GM18907 (cell line): ENCODE results near the gene CALHM6.

ENCODE experiments used
- ATAC-seq: cut with Tn5 transposase; IDR thresholded peaks from one replicate; pipeline ENCODE4 v1.9.1; 2021; ENCODE audit warnings: mild to moderate bottlenecking, moderate library complexity; ENCODE audit not compliant: unreplicated experiment

Gene CALHM6

GRCh38 chr6:116461331-116461931 is at the start of gene CALHM6:
Gene CALHM6, plus strand, starts transcription at chr6:116461375. Its CDS starts 555 bp downstream, at chr6:116461930.
- ATAC-seq = peak; percentile 3

GRCh38 chr6:116412270-116412669 is 48.9 kb upstream of the CALHM6 start:
- ATAC-seq = no peak

- ATAC-seq = no peak
These were observed 47.8 kb upstream of the CALHM6 start for GRCh38 chr6:116413357-116413756.

- no peak for ATAC-seq
These were observed 43.5 kb upstream of the CALHM6 start for GRCh38 chr6:116417661-116418060.

GRCh38 chr6:116419069-116419786 is 41.9 kb upstream of the CALHM6 start:
- no peak for ATAC-seq

- ATAC-seq = no peak
These were observed 40.8 kb upstream of the CALHM6 start for GRCh38 chr6:116420341-116420740.

GRCh38 chr6:116422238-116422637 is 38.9 kb upstream of the CALHM6 start:
- ATAC-seq = no peak

GRCh38 chr6:116424001-116424400 is 37.2 kb upstream of the CALHM6 start:
- no peak for ATAC-seq

- ATAC-seq = no peak
These were observed 34.6 kb upstream of the CALHM6 start for GRCh38 chr6:116426551-116426950.

GRCh38 chr6:116429111-116429510 is 32.1 kb upstream of the CALHM6 start:
- no peak for ATAC-seq

GRCh38 chr6:116430860-116431259 is 30.3 kb upstream of the CALHM6 start:
- no peak for ATAC-seq

GRCh38 chr6:116431964-116432595 is 29.1 kb upstream of the CALHM6 start:
- no peak for ATAC-seq

- no peak for ATAC-seq
These were observed 27.9 kb upstream of the CALHM6 start for GRCh38 chr6:116433206-116433712.

- ATAC-seq = no peak
These were observed 27.0 kb upstream of the CALHM6 start for GRCh38 chr6:116434056-116434725.

- ATAC-seq = no peak
These were observed 24.6 kb upstream of the CALHM6 start for GRCh38 chr6:116436586-116436985.

GRCh38 chr6:116437656-116438055 is 23.5 kb upstream of the CALHM6 start:
- ATAC-seq = no peak

GRCh38 chr6:116438590-116439448 is 22.4 kb upstream of the CALHM6 start:
- ATAC-seq = no peak

GRCh38 chr6:116439522-116440051 is 21.6 kb upstream of the CALHM6 start:
- ATAC-seq = no peak

GRCh38 chr6:116443105-116443504 is 18.1 kb upstream of the CALHM6 start:
- no peak for ATAC-seq

- no peak for ATAC-seq
These were observed 17.1 kb upstream of the CALHM6 start for GRCh38 chr6:116444092-116444491.
